HuH-7 (cell line): Measurements from ENCODE around the gene DPH6.
"Not testable (repeated sequence)": the region's sequence is repeated elsewhere in the genome, so short reads cannot be mapped to it uniquely, and the experiment has no call there.

Source experiments
- DNase-seq: peaks from one replicate; pipeline ENCODE4 v3.0.0; 2011; ENCODE audit warnings: low spot score

DPH6 gene

GRCh38 chr15:35328836-35329235 is 217.1 kb downstream of the DPH6 start:
- not testable (repeated sequence) for DNase-seq

DNA sequence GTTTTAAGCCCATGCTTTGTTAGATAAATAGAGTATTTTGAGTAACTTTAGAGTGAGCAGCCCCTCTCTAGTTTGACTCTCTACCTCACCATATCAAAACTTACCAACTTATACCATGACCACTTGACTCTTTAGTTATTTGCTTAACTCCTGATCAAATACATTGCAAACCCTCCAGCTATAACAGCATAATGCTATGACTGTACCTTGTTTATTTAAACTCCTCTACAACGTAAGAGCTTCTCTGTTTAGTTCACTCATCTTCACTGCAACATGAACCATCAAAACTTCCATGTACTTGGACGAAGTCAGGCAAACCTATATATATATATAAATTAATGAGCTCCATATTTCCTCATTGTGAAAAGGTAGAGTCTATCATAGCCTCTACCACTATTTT is 218.2 kb downstream of the DPH6 start:
- no peak for DNase-seq

- no peak for DNase-seq
These were observed 220.5 kb downstream of the DPH6 start for GRCh38 chr15:35325374-35325941.

- DNase-seq: no peak
These were observed 222.8 kb downstream of the DPH6 start for GRCh38 chr15:35323141-35323540.

DNA sequence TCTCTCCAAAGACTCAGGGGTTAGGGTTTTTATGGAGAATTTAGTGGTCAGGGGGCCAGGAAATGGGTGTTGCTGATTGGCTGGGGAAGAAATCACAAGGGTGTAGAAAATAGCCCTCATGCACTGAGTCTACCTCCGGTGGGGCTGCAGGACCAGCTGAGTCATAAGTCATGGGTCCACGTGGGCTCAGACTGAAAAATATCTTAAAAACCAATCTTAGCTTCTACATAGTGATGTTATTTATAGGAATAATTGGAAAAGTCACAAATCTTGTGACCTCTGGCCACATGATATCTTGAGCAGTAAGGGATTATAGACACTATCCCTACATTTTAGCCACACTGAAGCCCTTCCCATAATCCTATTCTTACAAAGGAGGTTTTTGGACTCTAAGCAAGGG is 224.0 kb downstream of the DPH6 start:
- no peak for DNase-seq

DNA sequence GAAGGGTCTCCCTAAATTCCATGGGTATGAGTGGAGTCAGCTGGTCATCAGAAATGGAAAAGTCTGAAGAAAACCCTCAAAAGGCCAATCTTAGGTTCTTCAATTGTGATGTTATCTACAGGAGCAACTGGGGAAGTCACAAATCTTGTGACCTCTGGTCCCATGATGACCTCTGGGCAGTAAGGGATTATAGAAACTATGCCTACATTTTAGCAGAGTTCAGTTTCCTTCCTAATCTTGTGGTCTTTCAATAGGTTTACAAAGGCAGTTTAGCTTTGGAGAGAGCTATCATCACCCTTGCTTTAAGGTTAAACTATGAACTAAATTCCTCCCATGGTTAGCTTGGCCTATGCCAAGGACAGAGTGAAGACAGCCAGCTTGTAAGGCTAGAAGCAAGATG is 225.1 kb downstream of the DPH6 start:
- no peak for DNase-seq
